Subcutaneous adipose tissue (tissue), 4 donors: ENCODE measurements around the gene SND1. TPM values are rescaled to one million over a fixed set of nuclear protein-coding genes. Genes with fewer than 3 reads are reported as not detected.

Source experiments
- total RNA-seq, 4 donors: library from RNA; depleted of rRNA; stranded (reverse); fragments of >200 nt; gene quantifications; one replicate each; pipeline ENCODE4 v1.1.0, GENCODE V29; 2016
- TF ChIP-seq, protein P1 (sequence below): fragments of 450-650 bp; IDR thresholded peaks from one replicate; pipeline ENCODE4 v1.5.1; 2016; ENCODE audit warnings: low read depth, mild to moderate bottlenecking, control low read depth, antibody characterized with exemption, moderate library complexity

Gene SND1
- total RNA-seq, 4 donors from 2014 or later: 73.9 to 98.3 (median 88.9) TPM

DNA sequence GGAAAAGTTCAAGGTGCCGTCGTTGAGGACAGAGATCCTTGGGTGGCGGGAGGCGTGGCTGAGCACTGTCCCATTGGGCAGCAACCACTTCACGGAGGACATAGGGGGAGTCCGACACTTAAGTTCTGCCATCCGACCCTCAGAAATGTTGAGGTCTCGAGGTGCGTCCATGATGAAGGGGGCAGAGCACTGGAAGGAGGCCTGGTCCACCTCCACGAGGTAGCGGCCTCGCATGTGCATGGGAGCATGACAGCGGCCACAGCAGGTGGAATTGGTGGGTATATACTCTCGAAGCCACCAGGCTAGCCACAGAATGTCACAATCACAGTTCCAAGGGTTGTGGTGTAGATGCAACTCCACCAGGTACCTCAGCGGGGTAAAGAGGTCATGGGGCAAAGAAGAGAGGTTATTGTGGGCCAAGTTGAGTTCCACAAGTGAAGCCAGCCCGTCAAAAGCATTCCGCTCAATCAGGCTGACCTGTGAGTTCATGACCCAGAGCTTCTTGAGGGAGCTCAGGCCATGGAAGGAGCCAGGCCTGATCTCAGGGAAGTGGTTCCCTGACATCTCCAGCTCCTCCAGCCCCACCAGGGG, 377.5 kb downstream of the SND1 start:
- TF ChIP-seq, protein P1, sequence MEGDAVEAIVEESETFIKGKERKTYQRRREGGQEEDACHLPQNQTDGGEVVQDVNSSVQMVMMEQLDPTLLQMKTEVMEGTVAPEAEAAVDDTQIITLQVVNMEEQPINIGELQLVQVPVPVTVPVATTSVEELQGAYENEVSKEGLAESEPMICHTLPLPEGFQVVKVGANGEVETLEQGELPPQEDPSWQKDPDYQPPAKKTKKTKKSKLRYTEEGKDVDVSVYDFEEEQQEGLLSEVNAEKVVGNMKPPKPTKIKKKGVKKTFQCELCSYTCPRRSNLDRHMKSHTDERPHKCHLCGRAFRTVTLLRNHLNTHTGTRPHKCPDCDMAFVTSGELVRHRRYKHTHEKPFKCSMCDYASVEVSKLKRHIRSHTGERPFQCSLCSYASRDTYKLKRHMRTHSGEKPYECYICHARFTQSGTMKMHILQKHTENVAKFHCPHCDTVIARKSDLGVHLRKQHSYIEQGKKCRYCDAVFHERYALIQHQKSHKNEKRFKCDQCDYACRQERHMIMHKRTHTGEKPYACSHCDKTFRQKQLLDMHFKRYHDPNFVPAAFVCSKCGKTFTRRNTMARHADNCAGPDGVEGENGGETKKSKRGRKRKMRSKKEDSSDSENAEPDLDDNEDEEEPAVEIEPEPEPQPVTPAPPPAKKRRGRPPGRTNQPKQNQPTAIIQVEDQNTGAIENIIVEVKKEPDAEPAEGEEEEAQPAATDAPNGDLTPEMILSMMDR: no peak

DNA sequence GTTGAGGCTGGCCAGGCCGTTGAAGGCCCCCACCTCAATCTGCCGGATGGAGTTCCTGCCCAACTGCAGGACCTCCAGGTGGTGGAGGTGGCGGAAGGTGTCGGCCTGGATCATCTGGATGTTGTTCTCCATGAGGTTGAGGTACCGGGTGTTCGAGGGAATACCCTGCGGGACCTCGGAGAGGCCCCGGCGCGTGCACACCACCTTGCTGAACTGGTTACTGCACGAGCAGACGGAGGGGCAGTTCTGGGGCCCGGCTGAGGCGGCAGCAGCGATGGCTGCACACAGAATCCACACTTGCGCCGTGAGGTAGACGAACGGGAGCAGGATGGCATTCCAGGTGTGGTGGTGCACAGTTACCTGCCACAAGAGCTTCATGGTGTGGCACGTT, 378.3 kb downstream of the SND1 start:
- TF ChIP-seq, protein P1: no peak

DNA sequence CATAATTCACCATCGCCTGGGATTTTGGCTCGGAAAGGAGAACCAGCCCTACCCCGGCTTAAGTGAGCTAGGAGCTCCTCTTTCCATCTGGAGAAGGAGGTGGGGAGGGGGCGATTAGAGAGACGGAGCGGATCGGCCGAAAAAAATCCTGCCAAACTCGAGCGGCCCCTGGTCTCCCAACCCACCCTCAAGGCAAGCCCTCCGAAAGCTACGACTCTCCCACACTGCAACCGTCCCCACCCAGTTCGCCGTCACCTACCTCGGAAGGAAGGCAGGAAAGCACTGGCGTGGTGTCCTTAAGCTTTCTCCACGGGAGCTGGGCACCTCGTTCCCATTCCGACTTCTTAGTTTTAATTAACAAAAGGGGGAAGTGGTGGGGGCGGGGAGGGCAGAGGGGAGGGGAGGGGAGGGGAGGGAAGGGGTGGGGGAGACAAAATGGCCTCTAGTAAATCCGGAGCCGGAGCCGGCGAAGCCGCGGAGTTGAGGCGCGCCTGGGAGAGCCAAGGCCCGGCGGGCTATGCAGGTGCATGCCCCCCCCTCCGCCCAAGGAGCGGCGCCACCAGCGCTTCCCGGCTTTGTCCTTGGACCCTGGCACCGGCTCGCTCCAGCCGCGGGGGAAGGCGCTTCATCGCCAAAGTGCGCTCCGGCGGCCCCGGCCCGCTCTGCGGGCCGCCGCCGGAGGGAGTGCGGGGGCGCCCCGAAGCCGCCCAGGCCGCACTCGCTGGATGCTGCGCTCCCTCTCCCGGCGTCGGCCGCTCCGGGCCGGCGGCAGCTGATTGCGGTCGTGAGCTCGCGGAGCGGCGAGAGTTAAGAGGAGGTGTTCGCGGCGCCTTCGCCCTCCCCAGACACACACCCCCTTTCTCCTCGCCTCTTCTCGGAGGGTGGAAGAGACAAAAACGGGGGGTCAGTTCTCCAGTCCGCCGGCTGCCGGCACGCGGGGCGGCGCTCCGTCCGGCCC, 378.9 kb downstream of the SND1 start, which contains the start of gene LRRC4:
LRRC4 (minus strand) TSS at position 784 of the 958 bp plus-strand sequence. CDS start 797 bp downstream, outside the sequence.
- TF ChIP-seq, protein P1: no peak

DNA sequence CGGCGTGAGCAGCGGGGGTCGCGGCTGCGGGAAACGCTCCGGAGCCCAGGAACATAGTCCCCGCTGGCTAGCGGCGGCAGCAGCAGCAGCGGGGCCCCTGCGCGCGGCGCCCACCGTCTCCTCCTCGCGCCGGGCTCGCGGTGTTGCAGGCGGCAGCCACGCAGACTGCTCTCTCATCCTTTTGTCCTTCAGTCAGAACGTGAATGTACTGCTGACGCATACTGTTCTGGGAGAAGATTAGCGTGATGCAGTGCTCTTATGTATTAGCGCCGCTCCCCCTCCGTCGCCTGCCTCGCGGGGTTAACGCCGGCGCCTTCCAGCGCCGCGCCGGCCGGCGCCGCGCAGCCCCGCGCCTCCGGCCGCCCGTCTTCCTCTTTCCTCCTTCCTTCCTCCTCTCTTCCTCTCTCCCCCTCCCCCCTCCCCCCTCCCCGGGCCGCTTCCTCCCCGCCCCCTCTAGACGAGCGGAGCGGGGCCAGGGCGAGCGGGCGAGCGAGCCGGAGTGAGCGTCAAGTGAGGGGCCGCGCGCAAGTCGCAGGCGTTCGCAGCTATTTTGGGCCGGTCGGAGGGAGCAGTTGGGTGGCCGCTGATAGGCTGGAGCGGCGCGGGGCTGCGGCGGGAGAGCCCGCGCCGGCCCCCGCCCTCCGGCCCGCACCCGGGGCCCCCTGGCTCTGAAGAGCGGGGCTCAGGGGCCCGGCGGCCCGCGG, 380.1 kb downstream of the SND1 start:
- TF ChIP-seq, protein P1: no peak

DNA sequence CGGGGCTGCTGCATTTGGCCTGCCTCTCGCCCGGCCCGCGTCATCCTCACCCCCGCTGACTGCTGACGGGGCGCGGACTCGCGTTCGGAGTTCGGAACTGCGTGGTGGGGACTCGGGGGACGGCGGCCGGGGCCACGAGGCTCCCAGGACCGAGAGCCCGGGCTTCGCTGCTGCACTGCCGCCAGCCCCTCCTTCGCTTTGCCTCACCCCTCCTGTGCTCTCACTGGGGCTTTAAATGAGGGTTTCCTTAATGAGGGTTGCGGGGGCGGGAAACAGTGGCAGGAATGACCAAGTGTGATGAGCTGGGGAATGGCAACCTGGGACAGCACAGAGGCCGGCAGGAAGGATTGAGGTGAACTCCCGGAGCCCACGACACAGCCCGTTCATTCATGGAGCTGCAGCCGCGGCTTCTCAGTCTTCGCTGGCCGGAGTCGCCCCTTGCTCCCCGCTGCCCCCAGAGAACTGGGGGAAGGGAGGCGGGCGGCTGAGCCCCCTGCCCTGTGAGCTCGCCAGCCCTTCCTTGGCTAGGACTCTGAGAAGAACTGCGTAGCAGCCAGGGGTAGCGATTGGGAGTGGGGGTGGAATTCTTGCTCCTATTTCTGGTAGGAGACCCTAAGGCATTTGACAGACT, 380.7 kb downstream of the SND1 start:
- TF ChIP-seq, protein P1: no peak

DNA sequence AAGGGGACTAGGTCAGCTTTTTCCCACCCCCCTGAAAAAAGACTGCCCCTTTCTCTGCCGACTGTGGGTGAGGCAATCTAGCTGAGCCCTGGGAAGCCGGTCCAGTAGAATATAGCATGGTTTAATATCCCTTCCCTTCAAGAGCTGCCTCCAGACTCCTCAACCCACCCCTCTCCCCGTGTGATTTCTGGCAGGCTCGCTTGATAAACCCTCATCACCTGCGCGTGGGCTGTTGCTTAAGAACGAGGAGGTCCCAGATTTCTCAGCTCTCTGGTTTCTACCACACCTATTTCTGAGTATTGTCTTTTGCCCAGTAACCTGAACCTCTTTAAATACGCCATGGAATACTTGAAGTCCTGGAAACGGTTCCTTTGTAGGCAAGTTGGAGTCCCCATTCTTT, 381.3 kb downstream of the SND1 start:
- TF ChIP-seq, protein P1: no peak
